NT2/D1 (cell line): Measurements from ENCODE around the gene HPRT1.

Experiments
- SUZ12 ChIP-seq: IDR thresholded peaks from 2 replicates; pipeline ENCODE4 v1.6.1; 2011; ENCODE audit not compliant: insufficient read length, insufficient read depth; ENCODE audit errors: extremely low read depth
- YY1 ChIP-seq: IDR thresholded peaks from 2 replicates; pipeline ENCODE4 v1.6.1; 2011; ENCODE audit not compliant: insufficient read length, insufficient read depth
- ZNF274 ChIP-seq: IDR thresholded peaks from 2 replicates; pipeline ENCODE4 v1.6.1; 2011; ENCODE audit warnings: mild to moderate bottlenecking, low read depth, low read length

DNA sequence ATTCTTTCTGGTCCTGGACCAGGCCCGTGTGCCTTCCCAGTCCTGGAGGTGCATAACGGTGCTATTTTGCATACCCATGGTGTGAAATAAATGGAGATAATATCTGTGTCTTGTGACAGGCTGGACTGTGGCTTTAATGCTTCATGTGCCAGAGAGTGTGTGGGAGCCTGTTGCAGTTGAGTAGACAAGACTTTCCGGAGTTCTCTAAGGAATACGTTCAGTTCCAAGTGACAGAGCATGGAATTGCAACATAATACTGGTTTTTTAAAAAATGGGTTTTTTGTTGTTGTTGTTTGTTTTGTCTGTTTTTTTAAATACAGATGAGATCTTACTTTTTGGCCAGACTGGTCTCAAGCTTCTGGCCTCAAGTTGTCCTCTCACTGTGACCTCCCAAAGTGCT, 74.0 kb downstream of the HPRT1 start:
- no peak for TF ChIP-seq ZNF274
- TF ChIP-seq YY1 = no peak
- TF ChIP-seq SUZ12 = no peak
